Brain microvascular endothelial cell (primary cell): Measurements from ENCODE around the gene TTC7B.

Experiments used
- DNase-seq: peaks from one replicate; pipeline ENCODE4 v3.0.0-alpha.2; 2020
- H3K27ac ChIP-seq: fragments of 250-450 bp; sonication (Bioruptor Pico); 2 replicates; pipeline ENCODE4 v1.5.1; 2020; ENCODE audit warnings: mild to moderate bottlenecking, moderate library complexity
- H3K27me3 ChIP-seq: fragments of 250-450 bp; sonication (Bioruptor Pico); replicated peaks from 2 replicates; pipeline ENCODE4 v1.5.1; 2020; ENCODE audit warnings: mild to moderate bottlenecking
- H3K36me3 ChIP-seq: fragments of 250-450 bp; sonication (Bioruptor Pico); replicated peaks from 2 replicates; pipeline ENCODE4 v1.5.1; 2020; ENCODE audit warnings: mild to moderate bottlenecking
- H3K4me3 ChIP-seq: 2 replicates; pipeline ENCODE4 v1.5.1; 2011; ENCODE audit warnings: low read depth, mild to moderate bottlenecking, control low read depth, low read length, moderate library complexity
- CTCF ChIP-seq: IDR thresholded peaks from 2 replicates; pipeline ENCODE4 v1.5.1; 2011; ENCODE audit warnings: low read depth, mild to moderate bottlenecking, moderate library complexity, low read length, control low read depth, inconsistent platforms; ENCODE audit errors: missing control alignments
- in situ Hi-C: cut with HindIII; loops from 2 replicates; pipeline ENCODE4 v1.10.0; 2017; ENCODE audit warnings: low sequenced_read_pairs, low pct_ligation_motif_present

TTC7B gene

GRCh38 chr14:90498198-90498597 is 318.0 kb downstream of the TTC7B start:
- no peak for TF ChIP-seq CTCF
- in situ Hi-C loops, result no loop called here

GRCh38 chr14:90496379-90496778 is 319.9 kb downstream of the TTC7B start:
- in situ Hi-C loops, result no loop called here
- no peaks in the 10 kb centered on the region for H3K27me3 ChIP-seq
- no peak overlapping the region for H3K27ac ChIP-seq
- H3K4me3 ChIP-seq, result no peak overlapping the region
- no peak for DNase-seq
- TF ChIP-seq CTCF, result no peak
- no peaks in the 10 kb centered on the region for H3K36me3 ChIP-seq

More at GRCh38 chr14:90498198-90498597, 318.0 kb downstream of the TTC7B start:
- H3K27me3 ChIP-seq, result no peaks in the 10 kb centered on the region
- H3K4me3 ChIP-seq, result no peak overlapping the region
- DNase-seq, result no peak
- no peak overlapping the region for H3K27ac ChIP-seq
- H3K36me3 ChIP-seq, result no peaks in the 10 kb centered on the region

GRCh38 chr14:90495357-90496276 is 320.6 kb downstream of the TTC7B start:
- in situ Hi-C loops, result no loop called here
- TF ChIP-seq CTCF, result no peak
- no peak overlapping the region for H3K27ac ChIP-seq
- no peak overlapping the region for H3K4me3 ChIP-seq
- no peaks in the 10 kb centered on the region for H3K36me3 ChIP-seq
- DNase-seq, result peak; percentile 66
- no peaks in the 10 kb centered on the region for H3K27me3 ChIP-seq

GRCh38 chr14:90491911-90492531 is 324.2 kb downstream of the TTC7B start:
- Histone ChIP-seq H3K27me3 (no peaks in the 10 kb centered on the region), H3K36me3 (no peaks in the 10 kb centered on the region), H3K4me3 (no peak overlapping the region), H3K27ac (no peak overlapping the region)
- in situ Hi-C loops, result no loop called here
- no peak for TF ChIP-seq CTCF
- no peak for DNase-seq

- DNase-seq, result peak; percentile 82
Measured at GRCh38 chr14:90491221-90491885, 324.9 kb downstream of the TTC7B start.

More at GRCh38 chr14:90491221-90491885, 324.9 kb downstream of the TTC7B start:
- no peak for TF ChIP-seq CTCF
- Histone ChIP-seq H3K36me3 (no peaks in the 10 kb centered on the region), H3K4me3 (no peak overlapping the region), H3K27me3 (no peaks in the 10 kb centered on the region), H3K27ac (no peak overlapping the region)
- in situ Hi-C loops, result no loop called here
